HEK293 (cell line): ENCODE measurements around the gene PPCDC.
A peak's percentile ranks its signal among the peaks of the same experiment; 100 is the strongest.

Experiments
- CTCF ChIA-PET: fragments of 350-600 bp; formaldehyde crosslinking; extraction: SDS; loops from one replicate; lab custom pipeline; 2021; ENCODE audit warnings: antibody characterized with exemption; lab: Yijun Ruan, JAX
- POLR2A ChIA-PET: fragments of 300-600 bp; formaldehyde crosslinking; extraction: SDS; loops from one replicate; lab custom pipeline; 2020; ENCODE audit warnings: antibody characterized with exemption, inconsistent platforms; lab: Yijun Ruan, JAX
- H3K27ac ChIP-seq: fragments of 200-500 bp; sonication (Bioruptor generic); 2 replicates; pipeline ENCODE4 v1.5.1; 2014; ENCODE audit warnings: low read depth, low read length, control low read depth, inconsistent platforms; ENCODE audit errors: extremely low read depth
- H3K36me3 ChIP-seq, 2 experiments: fragments of 200-500 bp in 1 of 2; sonication (Bioruptor generic) in 1 of 2; 1 replicate in 1 of 2; 2 replicates in 1 of 2; pipeline ENCODE4 v1.5.1; 2014 to 2017; ENCODE audit warnings: inconsistent platforms in 2 of 2, low read length in 2 of 2; ENCODE audit not compliant: control insufficient read depth in 2 of 2, insufficient read depth in 1 of 2
- H3K4me1 ChIP-seq: fragments of 200-500 bp; sonication (Bioruptor generic); 2 replicates; pipeline ENCODE4 v1.5.1; 2014; ENCODE audit warnings: mild to moderate bottlenecking, low read length, inconsistent platforms; ENCODE audit not compliant: control insufficient read depth, insufficient read depth
- H3K4me3 ChIP-seq: 2 replicates; pipeline ENCODE4 v1.5.1; 2011; ENCODE audit warnings: low read depth, mild to moderate bottlenecking, control low read depth, low read length, moderate library complexity
- H3K9me3 ChIP-seq: fragments of 200-500 bp; sonication (Bioruptor generic); 2 replicates; pipeline ENCODE4 v1.5.1; 2014; ENCODE audit warnings: low read depth, low read length, inconsistent platforms; ENCODE audit not compliant: control insufficient read depth, insufficient read depth
- GLIS1 ChIP-seq: fragments of 450-650 bp; formaldehyde crosslinking; IDR thresholded peaks from 2 replicates; pipeline ENCODE4 v1.5.1; 2016; ENCODE audit warnings: missing biosample characterization, missing genetic modification characterization
- MYNN ChIP-seq: fragments of 450-650 bp; formaldehyde crosslinking; IDR thresholded peaks from 2 replicates; pipeline ENCODE4 v1.5.1; 2016; ENCODE audit warnings: missing biosample characterization, missing genetic modification characterization, borderline replicate concordance
- ZBTB11 ChIP-seq: fragments of 450-650 bp; formaldehyde crosslinking; conservative IDR thresholded peaks from 2 replicates; pipeline ENCODE4 v1.5.1; 2016; ENCODE audit warnings: low read depth, missing biosample characterization, missing genetic modification characterization
- ZIC2 ChIP-seq: fragments of 450-650 bp; formaldehyde crosslinking; IDR thresholded peaks from 2 replicates; pipeline ENCODE4 v1.5.1; 2016; ENCODE audit warnings: missing biosample characterization, missing genetic modification characterization
- ZNF138 ChIP-seq: fragments of 450-650 bp; formaldehyde crosslinking; IDR thresholded peaks from 2 replicates; pipeline ENCODE4 v1.5.1; 2016; ENCODE audit warnings: missing biosample characterization, missing genetic modification characterization, borderline replicate concordance
- ZNF157 ChIP-seq: fragments of 450-650 bp; formaldehyde crosslinking; IDR thresholded peaks from 2 replicates; pipeline ENCODE4 v1.5.1; 2016; ENCODE audit warnings: missing biosample characterization, missing genetic modification characterization
- ZNF223 ChIP-seq: fragments of 450-650 bp; formaldehyde crosslinking; IDR thresholded peaks from 2 replicates; pipeline ENCODE4 v1.5.1; 2016; ENCODE audit warnings: missing biosample characterization, missing genetic modification characterization
- ZNF24 ChIP-seq: fragments of 450-650 bp; formaldehyde crosslinking; IDR thresholded peaks from 2 replicates; pipeline ENCODE4 v1.5.1; 2016; ENCODE audit warnings: missing biosample characterization, missing genetic modification characterization
- ZNF248 ChIP-seq: fragments of 450-650 bp; formaldehyde crosslinking; IDR thresholded peaks from 2 replicates; pipeline ENCODE4 v1.5.1; 2017; ENCODE audit warnings: missing biosample characterization, missing genetic modification characterization
- ZNF549 ChIP-seq: fragments of 450-650 bp; IDR thresholded peaks from 2 replicates; pipeline ENCODE4 v1.5.1; 2018; ENCODE audit warnings: missing biosample characterization, missing genetic modification characterization, mild to moderate bottlenecking, inconsistent platforms, moderate library complexity
- ZNF600 ChIP-seq: fragments of 450-650 bp; formaldehyde crosslinking; IDR thresholded peaks from 2 replicates; pipeline ENCODE4 v1.5.1; 2016; ENCODE audit warnings: missing biosample characterization, missing genetic modification characterization
- ZNF664 ChIP-seq: fragments of 450-650 bp; formaldehyde crosslinking; IDR thresholded peaks from 2 replicates; pipeline ENCODE4 v1.5.1; 2016; ENCODE audit warnings: missing biosample characterization, missing genetic modification characterization
- ZNF76 ChIP-seq: fragments of 450-650 bp; formaldehyde crosslinking; IDR thresholded peaks from 2 replicates; pipeline ENCODE4; 2016; ENCODE audit warnings: low read depth, missing biosample characterization, missing genetic modification characterization, borderline replicate concordance

The PPCDC gene

GRCh38 chr15:75051191-75051608 is 27.8 kb downstream of the PPCDC start:
- ChIA-PET CTCF (interaction anchor here (0.5 to 1.6 kb wide), 4 partner anchors 8 to 673 kb away, joined by 3 to 5 read pairs (median 4); no protein-coding TSS in a partner anchor), POLR2A (interaction anchor here (1.6 kb wide), 1 partner anchor 150 kb away, joined by 4 read pairs; the partner anchor contains the start of gene C15orf39)
- Histone ChIP-seq H3K36me3 (peaks cover 0 to 22% of the 10 kb centered on the region in 2 experiments; a peak in 1 of 3 replicates), H3K4me3 (no peak overlapping the region), H3K9me3 (no peaks in the 10 kb centered on the region)
- peak; percentile 91 for TF ChIP-seq ZIC2 (tag by site-specific recombination)
- TF ChIP-seq GLIS1 (tag by site-specific recombination), result peak; percentile 23; the same call in 1 of the 2 replicates
- TF ChIP-seq MYNN (tag by site-specific recombination), result no peak
- TF ChIP-seq, all 188 proteins: peak for 2
- Histone ChIP-seq H3K4me1 (peaks cover 14% of the 10 kb centered on the region; the same call in 1 of the 2 replicates), H3K27ac (no peak overlapping the region)

- Histone ChIP-seq H3K4me1 (peaks cover 12% of the 10 kb centered on the region; the same call in 1 of the 2 replicates), H3K4me3 (no peak overlapping the region), H3K36me3 (peaks cover 0 to 22% of the 10 kb centered on the region in 2 experiments; a peak in 1 of 3 replicates), H3K27ac (no peak overlapping the region), H3K9me3 (no peaks in the 10 kb centered on the region)
- ChIA-PET CTCF (interaction anchor here (0.6 to 1.6 kb wide), 4 partner anchors 9 to 153 kb away, joined by 3 to 5 read pairs (median 4); no protein-coding TSS in a partner anchor), POLR2A (interaction anchor here (1.6 kb wide), 1 partner anchor 150 kb away, joined by 4 read pairs; the partner anchor contains the start of gene C15orf39)
- TF ChIP-seq ZNF138 (tag by site-specific recombination) (no peak), ZNF76 (tag by site-specific recombination) (no peak), ZNF157 (tag by site-specific recombination) (no peak), ZNF600 (tag by site-specific recombination) (0 out of 2 replicates have a peak, but pooled peaks have one; percentile 22), ZNF549 (tag by site-specific recombination) (no peak), ZNF248 (tag by site-specific recombination) (no peak)
These were observed 28.3 kb downstream of the PPCDC start for GRCh38 chr15:75051711-75052110.

- Histone ChIP-seq H3K27ac (no peak overlapping the region), H3K36me3 (peaks cover 0 to 21% of the 10 kb centered on the region in 2 experiments; a peak in 1 of 3 replicates), H3K9me3 (no peaks in the 10 kb centered on the region), H3K4me3 (no peak overlapping the region)
- POLR2A ChIA-PET, result interaction anchor here (0.7 to 0.8 kb wide), 2 partner anchors 30 to 55 kb away, joined by 3 to 4 read pairs; partner anchors contain the start of gene PPCDC
- CTCF ChIA-PET, result interaction anchor here (0.7 to 1.9 kb wide), 4 partner anchors 8 to 255 kb away, joined by 3 to 5 read pairs (median 4); no protein-coding TSS in a partner anchor
- TF ChIP-seq ZNF223 (tag by site-specific recombination), result 0 out of 2 replicates have a peak, but pooled peaks have one; percentile 61
- TF ChIP-seq ZBTB11 (tag by site-specific recombination), result no peak
- peak; percentile 57; the same call in 1 of the 2 replicates for TF ChIP-seq ZNF664 (tag by site-specific recombination)
- no peak for TF ChIP-seq ZNF24 (tag by site-specific recombination)
- TF ChIP-seq, all 188 proteins: peak for 2
- H3K4me1 ChIP-seq, result peaks cover 5% of the 10 kb centered on the region; the same call in 1 of the 2 replicates
These were observed 29.8 kb downstream of the PPCDC start for GRCh38 chr15:75052972-75053747.
